Measurements from ENCODE around the gene DSC1.

GRCh38 chr18:31091350-31091749, 71.3 kb downstream of the DSC1 start:
- TF ChIP-seq TAF1 (IDR thresholded peaks at IDR 0.05; ENCODE audit: borderline replicate concordance, low read depth, low read length) (no peak), RCOR1 (IDR thresholded peaks at IDR 0.05; ENCODE audit: low read length) (no peak), MXI1 (IDR thresholded peaks at IDR 0.05; ENCODE audit: low read depth, low read length) (no peak), RXRA (IDR thresholded peaks at IDR 0.05; ENCODE audit: borderline replicate concordance, low read depth) (no peak), YY1 (IDR thresholded peaks at IDR 0.05; ENCODE audit: low read depth) (no peak), SMC3 (IDR thresholded peaks at IDR 0.05; ENCODE audit: low read depth, low read length) (no peak), POLR2AphosphoS5 (IDR thresholded peaks at IDR 0.05; ENCODE audit: low read depth, low read length) (no peak)
- TF ChIP-seq, protein P1, sequence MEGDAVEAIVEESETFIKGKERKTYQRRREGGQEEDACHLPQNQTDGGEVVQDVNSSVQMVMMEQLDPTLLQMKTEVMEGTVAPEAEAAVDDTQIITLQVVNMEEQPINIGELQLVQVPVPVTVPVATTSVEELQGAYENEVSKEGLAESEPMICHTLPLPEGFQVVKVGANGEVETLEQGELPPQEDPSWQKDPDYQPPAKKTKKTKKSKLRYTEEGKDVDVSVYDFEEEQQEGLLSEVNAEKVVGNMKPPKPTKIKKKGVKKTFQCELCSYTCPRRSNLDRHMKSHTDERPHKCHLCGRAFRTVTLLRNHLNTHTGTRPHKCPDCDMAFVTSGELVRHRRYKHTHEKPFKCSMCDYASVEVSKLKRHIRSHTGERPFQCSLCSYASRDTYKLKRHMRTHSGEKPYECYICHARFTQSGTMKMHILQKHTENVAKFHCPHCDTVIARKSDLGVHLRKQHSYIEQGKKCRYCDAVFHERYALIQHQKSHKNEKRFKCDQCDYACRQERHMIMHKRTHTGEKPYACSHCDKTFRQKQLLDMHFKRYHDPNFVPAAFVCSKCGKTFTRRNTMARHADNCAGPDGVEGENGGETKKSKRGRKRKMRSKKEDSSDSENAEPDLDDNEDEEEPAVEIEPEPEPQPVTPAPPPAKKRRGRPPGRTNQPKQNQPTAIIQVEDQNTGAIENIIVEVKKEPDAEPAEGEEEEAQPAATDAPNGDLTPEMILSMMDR (IDR thresholded peaks at IDR 0.05), result no peak
